ENCODE results near the gene DSC2. TPM values are rescaled to one million over a fixed set of nuclear protein-coding genes. Genes with fewer than 3 reads are reported as not detected.

DSC2 gene
- total RNA-seq, 4 donors from 2014 or later = 0.26 to 17.9 (median 5.1) TPM

DNA sequence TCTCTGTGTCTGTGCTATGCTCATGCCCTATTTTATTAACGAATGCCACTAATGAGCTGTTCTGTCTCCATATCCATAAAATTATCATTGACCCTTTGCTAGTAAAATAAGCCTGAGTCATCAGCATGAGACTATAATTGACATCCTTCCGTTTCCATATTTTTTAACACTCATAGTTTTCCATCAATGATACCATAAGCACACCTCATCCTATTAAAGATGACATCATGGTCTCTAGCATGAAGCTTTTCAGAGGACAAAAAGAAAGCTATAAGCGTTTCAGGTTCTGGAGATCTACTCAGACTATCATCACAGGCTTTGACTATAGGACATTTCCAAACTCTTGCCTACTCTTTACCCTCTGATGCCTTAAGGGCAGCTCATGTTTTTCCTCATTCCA lies 1.2 kb upstream of the DSC2 start:
- no peaks in the 10 kb centered on the region for H3K9me3 ChIP-seq
- H3K36me3 ChIP-seq = no peaks in the 10 kb centered on the region
- intact Hi-C loops (cut with DNase I; ENCODE audit: low total_unique reads) = no loop called here
- no peak overlapping the region for H3K4me3 ChIP-seq
- no peaks in the 10 kb centered on the region for H3K27me3 ChIP-seq
- peaks cover 0 to 4% of the 10 kb centered on the region in 2 donors for H3K4me1 ChIP-seq
- DNase-seq = no peak
- no peak for TF ChIP-seq POLR2A (IDR thresholded peaks at IDR 0.05)
- TF ChIP-seq, protein P1, sequence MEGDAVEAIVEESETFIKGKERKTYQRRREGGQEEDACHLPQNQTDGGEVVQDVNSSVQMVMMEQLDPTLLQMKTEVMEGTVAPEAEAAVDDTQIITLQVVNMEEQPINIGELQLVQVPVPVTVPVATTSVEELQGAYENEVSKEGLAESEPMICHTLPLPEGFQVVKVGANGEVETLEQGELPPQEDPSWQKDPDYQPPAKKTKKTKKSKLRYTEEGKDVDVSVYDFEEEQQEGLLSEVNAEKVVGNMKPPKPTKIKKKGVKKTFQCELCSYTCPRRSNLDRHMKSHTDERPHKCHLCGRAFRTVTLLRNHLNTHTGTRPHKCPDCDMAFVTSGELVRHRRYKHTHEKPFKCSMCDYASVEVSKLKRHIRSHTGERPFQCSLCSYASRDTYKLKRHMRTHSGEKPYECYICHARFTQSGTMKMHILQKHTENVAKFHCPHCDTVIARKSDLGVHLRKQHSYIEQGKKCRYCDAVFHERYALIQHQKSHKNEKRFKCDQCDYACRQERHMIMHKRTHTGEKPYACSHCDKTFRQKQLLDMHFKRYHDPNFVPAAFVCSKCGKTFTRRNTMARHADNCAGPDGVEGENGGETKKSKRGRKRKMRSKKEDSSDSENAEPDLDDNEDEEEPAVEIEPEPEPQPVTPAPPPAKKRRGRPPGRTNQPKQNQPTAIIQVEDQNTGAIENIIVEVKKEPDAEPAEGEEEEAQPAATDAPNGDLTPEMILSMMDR (IDR thresholded peaks at IDR 0.05) = no peak
- no peak overlapping the region for H3K27ac ChIP-seq

DNA sequence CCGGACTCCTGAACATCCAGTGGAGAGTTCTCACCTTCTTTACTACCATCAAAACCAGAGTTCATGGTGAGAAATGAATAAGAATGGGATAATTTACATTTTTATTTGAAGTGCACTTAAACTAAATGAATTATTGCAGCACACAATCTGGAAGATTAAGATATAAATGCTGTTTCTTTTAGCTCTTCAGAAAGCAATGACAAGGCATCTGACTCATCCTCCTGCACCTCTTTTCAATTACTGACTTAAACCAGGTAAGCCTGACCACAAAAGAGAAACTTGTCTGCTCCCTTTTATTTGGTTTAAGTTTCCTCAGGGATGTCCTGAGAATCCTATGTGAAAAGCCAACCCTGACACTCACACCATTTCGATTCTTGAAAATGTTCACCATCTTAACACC lies 720 bp upstream of the DSC2 start:
- intact Hi-C loops (cut with DNase I; ENCODE audit: low total_unique reads) = no loop called here
- Histone ChIP-seq H3K9me3 (no peaks in the 10 kb centered on the region), H3K27ac (no peak overlapping the region), H3K4me3 (no peak overlapping the region), H3K36me3 (no peaks in the 10 kb centered on the region), H3K4me1 (peaks cover 0 to 4% of the 10 kb centered on the region in 2 donors), H3K27me3 (no peaks in the 10 kb centered on the region)
- TF ChIP-seq POLR2A (IDR thresholded peaks at IDR 0.05) = no peak
- TF ChIP-seq, protein P1 (IDR thresholded peaks at IDR 0.05) = no peak
- DNase-seq = no peak

DNA sequence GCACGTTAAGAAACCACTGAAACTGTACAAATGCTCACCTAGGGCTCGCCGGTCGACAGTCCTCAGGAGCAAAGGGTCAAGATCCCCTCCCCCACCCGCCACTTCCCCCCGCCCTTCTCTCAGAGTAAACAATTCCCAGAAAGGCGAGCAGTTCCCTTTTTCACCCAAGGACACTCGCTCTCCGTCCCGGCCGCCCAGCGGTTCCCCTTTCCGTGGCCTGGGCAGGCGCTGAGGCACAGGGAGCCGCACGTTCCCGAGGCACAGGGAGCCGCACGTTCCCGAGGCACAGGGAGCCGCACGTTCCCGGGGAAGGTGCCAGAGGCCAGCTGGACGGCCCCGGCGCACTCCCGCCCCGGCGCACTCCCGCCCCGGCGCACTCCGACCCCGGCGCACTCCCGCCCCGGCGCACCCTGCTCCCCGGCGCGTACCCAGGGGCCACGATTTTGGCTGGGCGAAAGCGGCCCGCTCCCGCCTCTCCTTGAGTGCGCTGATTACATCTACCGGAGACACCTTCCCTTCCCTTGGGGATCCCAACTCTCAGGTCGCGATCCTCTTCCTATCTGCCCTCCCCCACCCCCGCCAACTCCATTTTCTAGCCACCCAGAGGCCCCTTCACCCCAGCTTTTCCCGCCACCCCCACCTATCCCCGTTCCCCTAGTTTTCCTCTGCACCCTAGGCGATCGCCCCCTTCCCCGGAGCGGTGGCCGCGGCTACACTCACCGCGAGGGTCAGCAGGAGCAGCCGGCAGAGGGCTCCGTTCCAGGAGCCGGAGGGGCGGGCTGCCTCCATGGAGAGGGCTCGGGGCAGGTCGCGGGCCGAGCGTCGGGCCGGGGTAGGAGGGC lies 817 bp downstream of the DSC2 start:
- Histone ChIP-seq H3K4me3 (peak overlapping the region; percentile 31 to 41), H3K27ac (peak overlapping the region in 1 of 2 donors; percentile 25), H3K36me3 (no peaks in the 10 kb centered on the region), H3K27me3 (no peaks in the 10 kb centered on the region), H3K4me1 (peaks cover 0 to 4% of the 10 kb centered on the region in 2 donors), H3K9me3 (no peaks in the 10 kb centered on the region)
- intact Hi-C loops (cut with DNase I; ENCODE audit: low total_unique reads) = no loop called here
- peak; percentile 16 to 23 for DNase-seq
- peak in 1 of 2 donors; percentile 24 for TF ChIP-seq POLR2A (IDR thresholded peaks at IDR 0.05)
- TF ChIP-seq, protein P1 (IDR thresholded peaks at IDR 0.05) = no peak

DNA sequence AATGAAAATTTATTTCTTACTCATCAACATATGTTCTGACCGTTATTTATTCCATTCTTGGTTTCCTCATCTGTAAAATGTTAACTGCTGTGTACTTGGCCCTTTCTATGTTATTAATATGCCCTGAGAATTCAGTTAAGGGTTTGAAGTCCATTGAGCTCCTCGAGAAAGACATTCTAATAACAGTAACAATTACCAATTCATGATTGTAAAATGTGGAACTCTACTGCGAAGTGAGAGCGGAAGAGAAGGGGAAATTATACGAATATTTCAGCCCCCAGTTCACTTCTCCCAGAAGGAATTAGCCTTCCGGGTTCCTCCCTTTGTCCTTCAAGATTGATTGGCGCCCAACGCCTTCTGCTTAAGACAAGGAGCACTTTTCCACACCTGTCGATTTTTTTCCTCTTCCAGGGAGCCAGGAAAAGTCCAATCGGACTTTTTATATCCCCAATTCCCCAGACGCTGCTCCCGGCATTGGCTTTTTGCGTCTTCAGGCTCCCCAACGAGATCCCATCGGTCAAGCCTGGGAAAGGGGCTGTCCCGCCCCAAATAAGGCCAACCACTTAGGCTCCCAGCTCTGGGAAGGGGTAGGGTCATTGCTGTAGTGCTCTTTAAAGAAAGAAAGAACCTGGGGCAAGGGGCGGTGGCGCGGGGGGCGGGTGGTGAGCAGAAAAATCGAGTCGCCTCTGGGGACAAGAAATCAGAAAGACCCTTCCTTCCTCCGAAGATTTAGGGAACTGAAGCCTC lies 1.6 kb downstream of the DSC2 start:
- peaks cover 0 to 4% of the 10 kb centered on the region in 2 donors for H3K4me1 ChIP-seq
- DNase-seq = no peak
- peak overlapping the region; percentile 31 to 41 for H3K4me3 ChIP-seq
- no peak overlapping the region for H3K27ac ChIP-seq
- no peaks in the 10 kb centered on the region for H3K36me3 ChIP-seq
- no peaks in the 10 kb centered on the region for H3K9me3 ChIP-seq
- intact Hi-C loops (cut with DNase I; ENCODE audit: low total_unique reads) = no loop called here
- H3K27me3 ChIP-seq = no peaks in the 10 kb centered on the region
- no peak for TF ChIP-seq POLR2A (IDR thresholded peaks at IDR 0.05)
- TF ChIP-seq, protein P1 (IDR thresholded peaks at IDR 0.05) = no peak

Data from uterus (tissue), 4 donors.